ENCODE data around the gene HDHD3. TPM values are rescaled to one million over a fixed set of nuclear protein-coding genes. Genes with fewer than 3 reads are reported as not detected.

HDHD3 gene
- total RNA-seq, result 10 to 100 TPM; 11.9 to 14.3 TPM
- polyA plus RNA-seq, result 39.6 TPM

GRCh38 chr9:113376634-113377567 lies at the start of gene HDHD3:
Gene HDHD3 (minus strand): TSS chr9:113376986. CDS start chr9:113374354, 2,632 bp downstream.
- peaks cover 9 to 25% (median 16%) of the 10 kb centered on the region in 3 donors for H3K4me1 Mint-ChIP-seq
- H3K36me3 Mint-ChIP-seq, result peaks cover 0 to 30% (median 0%) of the 10 kb centered on the region in 3 donors
- ChIA-PET CTCF (interaction anchor here (0.8 to 2.2 kb wide), 5 partner anchors 24 to 102 kb away, joined by 3 to 7 read pairs (median 3); partner anchors contain the start of genes ALAD and CDC26), POLR2A (interaction anchor here (0.7 to 1.0 kb wide), 4 partner anchors 10 to 87 kb away, joined by 3 to 12 read pairs (median 4); partner anchors contain the start of genes C9orf43 and POLE3)
- Histone ChIP-seq H3K27ac (ENCODE audit: low read depth, low read length) (peak within 1 kb of the TSS; percentile 69), H3K27me3 (ENCODE audit: insufficient read depth, low read length, poor library complexity, severe bottlenecking) (no peaks in the 10 kb centered on the region), H3K36me3 (ENCODE audit: insufficient read depth, low read length) (no peaks in the 10 kb centered on the region), H3K4me3 (ENCODE audit: low read length) (peak within 1 kb of the TSS; percentile 73), H3K4me1 (ENCODE audit: insufficient read depth, low read length) (peaks cover 9% of the 10 kb centered on the region), H3K9me3 (ENCODE audit: low read length) (no peaks in the 10 kb centered on the region)
- H3K27ac Mint-ChIP-seq, result peak within 1 kb of the TSS; percentile 80 to 97 (median 88)
- H3K4me3 Mint-ChIP-seq, result peak within 1 kb of the TSS; percentile 87 to 93 (median 89)
- DNase-seq, result peak; percentile 71 to 86 (median 76)
- H3K27me3 Mint-ChIP-seq, result no peaks in the 10 kb centered on the region
- H3K9me3 Mint-ChIP-seq, result no peaks in the 10 kb centered on the region

- no peaks in the 10 kb centered on the region for H3K9me3 Mint-ChIP-seq
- no peak overlapping the region for H3K27ac Mint-ChIP-seq
- no peak overlapping the region for H3K4me3 Mint-ChIP-seq
- H3K36me3 ChIP-seq (ENCODE audit: insufficient read depth, low read length), result no peaks in the 10 kb centered on the region
- no peaks in the 10 kb centered on the region for H3K27me3 ChIP-seq (ENCODE audit: insufficient read depth, low read length, poor library complexity, severe bottlenecking)
- ChIA-PET CTCF (no interaction called here), POLR2A (no interaction called here)
- H3K9me3 ChIP-seq (ENCODE audit: low read length), result no peaks in the 10 kb centered on the region
- H3K27me3 Mint-ChIP-seq, result peaks cover 10 to 20% of the 10 kb centered on the region in 2 donors
- H3K4me1 ChIP-seq (ENCODE audit: insufficient read depth, low read length), result no peaks in the 10 kb centered on the region
- H3K36me3 Mint-ChIP-seq, result no peaks in the 10 kb centered on the region
- no peak for DNase-seq
- H3K27ac ChIP-seq (ENCODE audit: low read depth, low read length), result no peak overlapping the region
- H3K4me1 Mint-ChIP-seq, result no peaks in the 10 kb centered on the region
- H3K4me3 ChIP-seq (ENCODE audit: low read length), result no peak overlapping the region
Observed at GRCh38 chr9:113425072-113425471, 48.3 kb upstream of the HDHD3 start.

GRCh38 chr9:113421726-113422125 lies 44.9 kb upstream of the HDHD3 start:
- CTCF ChIA-PET, result no interaction called here
- Mint-ChIP-seq H3K36me3 (no peaks in the 10 kb centered on the region), H3K9me3 (no peaks in the 10 kb centered on the region)

GRCh38 chr9:113417370-113417769 lies 40.6 kb upstream of the HDHD3 start:
- ChIA-PET CTCF (no interaction called here), POLR2A (no interaction called here)
- no peak for DNase-seq
- no peak overlapping the region for H3K27ac ChIP-seq (ENCODE audit: low read depth, low read length)
- H3K36me3 ChIP-seq (ENCODE audit: insufficient read depth, low read length), result no peaks in the 10 kb centered on the region
- H3K4me1 ChIP-seq (ENCODE audit: insufficient read depth, low read length), result no peaks in the 10 kb centered on the region
- H3K4me1 Mint-ChIP-seq, result peaks cover 0 to 2% (median 0%) of the 10 kb centered on the region in 3 donors
- H3K9me3 ChIP-seq (ENCODE audit: low read length), result no peaks in the 10 kb centered on the region
- no peak overlapping the region for H3K4me3 Mint-ChIP-seq
- no peaks in the 10 kb centered on the region for H3K27me3 ChIP-seq (ENCODE audit: insufficient read depth, low read length, poor library complexity, severe bottlenecking)
- no peak overlapping the region for H3K4me3 ChIP-seq (ENCODE audit: low read length)
- H3K27ac Mint-ChIP-seq, result no peak overlapping the region
- H3K36me3 Mint-ChIP-seq, result no peaks in the 10 kb centered on the region
- peaks cover 0 to 2% of the 10 kb centered on the region in 2 donors for H3K27me3 Mint-ChIP-seq
- H3K9me3 Mint-ChIP-seq, result no peaks in the 10 kb centered on the region

More at GRCh38 chr9:113421726-113422125, 44.9 kb upstream of the HDHD3 start:
- H3K4me3 Mint-ChIP-seq, result no peak overlapping the region
- H3K27me3 ChIP-seq (ENCODE audit: insufficient read depth, low read length, poor library complexity, severe bottlenecking), result no peaks in the 10 kb centered on the region
- no peak overlapping the region for H3K4me3 ChIP-seq (ENCODE audit: low read length)
- POLR2A ChIA-PET, result no interaction called here
- no peak overlapping the region for H3K27ac Mint-ChIP-seq
- H3K27me3 Mint-ChIP-seq, result peaks cover 10 to 19% of the 10 kb centered on the region in 2 donors
- H3K9me3 ChIP-seq (ENCODE audit: low read length), result no peaks in the 10 kb centered on the region
- DNase-seq, result no peak
- H3K4me1 ChIP-seq (ENCODE audit: insufficient read depth, low read length), result no peaks in the 10 kb centered on the region
- no peak overlapping the region for H3K27ac ChIP-seq (ENCODE audit: low read depth, low read length)
- H3K4me1 Mint-ChIP-seq, result no peaks in the 10 kb centered on the region
- H3K36me3 ChIP-seq (ENCODE audit: insufficient read depth, low read length), result no peaks in the 10 kb centered on the region

GRCh38 chr9:113416149-113416721 lies 39.4 kb upstream of the HDHD3 start:
- Histone ChIP-seq H3K4me3 (ENCODE audit: low read length) (no peak overlapping the region), H3K36me3 (ENCODE audit: insufficient read depth, low read length) (no peaks in the 10 kb centered on the region), H3K27ac (ENCODE audit: low read depth, low read length) (no peak overlapping the region), H3K9me3 (ENCODE audit: low read length) (no peaks in the 10 kb centered on the region), H3K27me3 (ENCODE audit: insufficient read depth, low read length, poor library complexity, severe bottlenecking) (no peaks in the 10 kb centered on the region), H3K4me1 (ENCODE audit: insufficient read depth, low read length) (peaks cover 4% of the 10 kb centered on the region)
- DNase-seq, result no peak
- Mint-ChIP-seq H3K36me3 (no peaks in the 10 kb centered on the region), H3K9me3 (no peaks in the 10 kb centered on the region), H3K27me3 (peaks cover 0 to 2% of the 10 kb centered on the region in 2 donors), H3K4me3 (no peak overlapping the region), H3K4me1 (peaks cover 0 to 2% (median 0%) of the 10 kb centered on the region in 3 donors), H3K27ac (no peak overlapping the region)
- CTCF ChIA-PET, result no interaction called here
- POLR2A ChIA-PET, result no interaction called here

- Histone ChIP-seq H3K27ac (ENCODE audit: low read depth, low read length) (peak within 1 kb of the TSS; percentile 91), H3K4me1 (ENCODE audit: insufficient read depth, low read length) (peaks cover 20% of the 10 kb centered on the region), H3K9me3 (ENCODE audit: low read length) (no peaks in the 10 kb centered on the region), H3K27me3 (ENCODE audit: insufficient read depth, low read length, poor library complexity, severe bottlenecking) (no peaks in the 10 kb centered on the region), H3K4me3 (ENCODE audit: low read length) (peak within 1 kb of the TSS; percentile 82), H3K36me3 (ENCODE audit: insufficient read depth, low read length) (no peaks in the 10 kb centered on the region)
- Mint-ChIP-seq H3K27me3 (peaks cover 0 to 3% of the 10 kb centered on the region in 2 donors), H3K4me3 (peak within 1 kb of the TSS; percentile 90 to 99 (median 97)), H3K9me3 (no peaks in the 10 kb centered on the region), H3K36me3 (peaks cover 0 to 38% (median 11%) of the 10 kb centered on the region in 3 donors), H3K27ac (peak within 1 kb of the TSS; percentile 92 to 100 (median 98)), H3K4me1 (peaks cover 28 to 41% (median 34%) of the 10 kb centered on the region in 3 donors)
- CTCF ChIA-PET, result interaction anchor here (0.8 to 3.1 kb wide), 9 partner anchors 10 to 248 kb away, joined by 4 to 33 read pairs (median 4); partner anchors contain the start of genes ALAD, CDC26, PRPF4 and WDR31
- POLR2A ChIA-PET, result interaction anchor here (0.5 to 2.5 kb wide), 13 partner anchors 9 to 989 kb away, joined by 3 to 19 read pairs (median 6); partner anchors contain the start of genes ALAD, CDC26, FKBP15 and HDHD3
- DNase-seq, result peak; percentile 90 to 95 (median 94)
Observed at GRCh38 chr9:113410207-113410864, 33.5 kb upstream of the HDHD3 start, which contains the start of the genes C9orf43 and POLE3. Gene C9orf43 (plus strand): TSS chr9:113410747. CDS start chr9:113413494, 2,747 bp downstream. Gene POLE3 (minus strand): TSS chr9:113410675. CDS start chr9:113410293, 382 bp downstream.

- H3K27me3 Mint-ChIP-seq, result peaks cover 0 to 3% of the 10 kb centered on the region in 2 donors
- peak overlapping the region; percentile 82 for H3K4me3 ChIP-seq (ENCODE audit: low read length)
- no peaks in the 10 kb centered on the region for H3K36me3 ChIP-seq (ENCODE audit: insufficient read depth, low read length)
- peaks cover 0 to 38% (median 11%) of the 10 kb centered on the region in 3 donors for H3K36me3 Mint-ChIP-seq
- peak overlapping the region; percentile 92 to 100 (median 98) for H3K27ac Mint-ChIP-seq
- H3K4me1 ChIP-seq (ENCODE audit: insufficient read depth, low read length), result peaks cover 20% of the 10 kb centered on the region
- peak overlapping the region; percentile 90 to 99 (median 97) for H3K4me3 Mint-ChIP-seq
- DNase-seq, result no peak
- H3K27ac ChIP-seq (ENCODE audit: low read depth, low read length), result peak overlapping the region; percentile 91
- no peaks in the 10 kb centered on the region for H3K27me3 ChIP-seq (ENCODE audit: insufficient read depth, low read length, poor library complexity, severe bottlenecking)
- peaks cover 28 to 41% (median 34%) of the 10 kb centered on the region in 3 donors for H3K4me1 Mint-ChIP-seq
- CTCF ChIA-PET, result interaction anchor here (0.8 to 3.1 kb wide), 9 partner anchors 9 to 248 kb away, joined by 4 to 33 read pairs (median 4); partner anchors contain the start of genes ALAD, CDC26, PRPF4 and WDR31
- POLR2A ChIA-PET, result interaction anchor here (0.6 to 2.5 kb wide), 10 partner anchors 9 to 189 kb away, joined by 3 to 19 read pairs (median 6); partner anchors contain the start of genes ALAD, CDC26, FKBP15 and HDHD3
- no peaks in the 10 kb centered on the region for H3K9me3 Mint-ChIP-seq
- no peaks in the 10 kb centered on the region for H3K9me3 ChIP-seq (ENCODE audit: low read length)
Observed at GRCh38 chr9:113409883-113410206, 33.1 kb upstream of the HDHD3 start.

Data from CD8-positive, alpha-beta memory T cell (primary cell).